T-helper 9 cell (primary cell): ENCODE results near the gene SPTLC1.
"Not testable (repeated sequence)": the region's sequence is repeated elsewhere in the genome, so short reads cannot be mapped to it uniquely, and the experiment has no call there.

Source experiments
- DNase-seq: peaks from one replicate; pipeline ENCODE4 v3.0.0-alpha.2; 2020

SPTLC1 gene

GRCh38 chr9:92029553-92029952, 85.7 kb downstream of the SPTLC1 start:
- no peak for DNase-seq

GRCh38 chr9:92026206-92027002, 88.8 kb downstream of the SPTLC1 start:
- DNase-seq = no peak

- DNase-seq = not testable (repeated sequence)
Observed at GRCh38 chr9:92021785-92022541, 93.2 kb downstream of the SPTLC1 start.

- DNase-seq = no peak
Observed at GRCh38 chr9:92019658-92020057, 95.6 kb downstream of the SPTLC1 start.

GRCh38 chr9:92010705-92011536, 104.3 kb downstream of the SPTLC1 start:
- DNase-seq = no peak

GRCh38 chr9:92010253-92010652, 105.0 kb downstream of the SPTLC1 start:
- DNase-seq = not testable (repeated sequence)

GRCh38 chr9:92008041-92008440, 107.2 kb downstream of the SPTLC1 start:
- DNase-seq = no peak

GRCh38 chr9:92004045-92004392, 111.2 kb downstream of the SPTLC1 start:
- DNase-seq = no peak

GRCh38 chr9:92003308-92004044, 111.7 kb downstream of the SPTLC1 start:
- DNase-seq = no peak

- not testable (repeated sequence) for DNase-seq
Observed at GRCh38 chr9:92001948-92002347, 113.3 kb downstream of the SPTLC1 start.

- no peak for DNase-seq
Observed at GRCh38 chr9:92001244-92001643, 114.0 kb downstream of the SPTLC1 start.

- no peak for DNase-seq
Observed at GRCh38 chr9:91995000-91995655, 120.1 kb downstream of the SPTLC1 start.

- DNase-seq = no peak
Observed at GRCh38 chr9:91994422-91994821, 120.8 kb downstream of the SPTLC1 start.

- no peak for DNase-seq
Observed at GRCh38 chr9:91992461-91993041, 122.7 kb downstream of the SPTLC1 start.

- no peak for DNase-seq
Observed at GRCh38 chr9:91991721-91992341, 123.4 kb downstream of the SPTLC1 start.

GRCh38 chr9:91986248-91986647, 129.0 kb downstream of the SPTLC1 start:
- no peak for DNase-seq

- DNase-seq = no peak
Observed at GRCh38 chr9:91985692-91986091, 129.5 kb downstream of the SPTLC1 start.
